Memory B cell (primary cell): ENCODE data around the gene IP6K1.
A peak's percentile ranks its signal among the peaks of the same experiment; 100 is the strongest.

Source experiments
- ATAC-seq: fragments of 150-1000 bp; cut with Tn5 transposase; 2 replicates; pipeline ENCODE4 v1.10.0; 2021; ENCODE audit warnings: low read depth, mild to moderate bottlenecking, moderate library complexity
- DNase-seq, 2 donors: peaks; one replicate each; pipeline ENCODE4 v3.0.0; 2022; ENCODE audit warnings: low spot score in 2 of 2
- H3K27ac Mint-ChIP-seq: one replicate; pipeline ENCODE4 v1.8.0; 2022; ENCODE audit warnings: mild to moderate bottlenecking, moderate library complexity, mixed read lengths
- H3K27me3 Mint-ChIP-seq: one replicate; pipeline ENCODE4 v1.8.0; 2022; ENCODE audit warnings: mixed read lengths
- H3K36me3 Mint-ChIP-seq: one replicate; pipeline ENCODE4 v1.8.0; 2022; ENCODE audit warnings: mild to moderate bottlenecking, mixed read lengths
- H3K4me1 Mint-ChIP-seq: one replicate; pipeline ENCODE4 v1.8.0; 2022; ENCODE audit warnings: mixed read lengths
- H3K4me3 Mint-ChIP-seq: one replicate; pipeline ENCODE4 v1.8.0; 2022; ENCODE audit warnings: mild to moderate bottlenecking, moderate library complexity, mixed read lengths
- H3K9me3 Mint-ChIP-seq: one replicate; pipeline ENCODE4 v1.8.0; 2022; ENCODE audit warnings: mixed read lengths

IP6K1 gene

DNA sequence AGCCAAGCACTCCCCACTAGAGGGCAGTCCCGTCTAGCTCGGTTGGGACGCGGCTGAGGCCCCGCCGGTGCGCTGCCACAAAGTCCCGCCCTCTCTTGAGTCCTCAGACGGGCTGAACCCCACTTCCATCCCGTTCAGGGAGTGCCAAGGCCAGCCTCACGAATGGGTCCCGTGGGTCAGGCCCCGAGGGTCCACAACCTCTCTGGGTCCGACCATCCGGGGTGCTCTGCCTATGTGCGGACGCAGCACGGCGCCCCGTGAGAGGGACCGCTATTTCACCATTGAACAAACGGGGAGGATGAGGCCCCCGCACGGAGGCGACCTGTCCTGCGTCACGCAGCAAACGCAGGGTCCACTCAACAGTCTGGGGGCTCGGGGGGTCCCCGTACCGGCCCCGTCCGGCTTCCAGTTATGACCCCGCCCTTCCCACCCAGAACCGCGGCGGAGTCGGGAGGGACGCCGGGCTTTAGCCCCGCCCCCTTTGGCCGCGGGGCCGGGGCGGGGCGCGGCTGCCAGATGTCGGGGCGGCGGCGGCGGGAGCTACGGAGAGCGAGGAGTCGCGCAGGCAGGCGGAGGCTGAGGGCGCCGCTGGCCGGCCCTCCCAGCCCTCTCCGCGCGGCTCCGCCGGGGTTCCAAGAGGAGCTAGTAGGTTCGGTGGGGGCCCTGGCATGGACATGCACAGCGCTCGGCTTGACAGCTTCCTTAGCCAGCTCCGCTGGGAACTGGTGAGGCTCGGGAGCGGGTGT, 16.6 kb upstream of the IP6K1 start, which contains the start of gene INKA1:
INKA1 (plus strand) TSS at position 543 of the 746 bp plus-strand sequence; CDS start at position 675, 132 bp downstream.
- H3K36me3 Mint-ChIP-seq = no peaks in the 10 kb centered on the region
- peaks cover 38% of the 10 kb centered on the region for H3K4me1 Mint-ChIP-seq
- H3K27me3 Mint-ChIP-seq = peaks cover 2% of the 10 kb centered on the region
- no peaks in the 10 kb centered on the region for H3K9me3 Mint-ChIP-seq
- peak; percentile 72 for ATAC-seq
- peak; percentile 88 to 93 for DNase-seq
- H3K4me3 Mint-ChIP-seq = peak within 1 kb of the TSS; percentile 85
- peak within 1 kb of the TSS; percentile 85 for H3K27ac Mint-ChIP-seq

DNA sequence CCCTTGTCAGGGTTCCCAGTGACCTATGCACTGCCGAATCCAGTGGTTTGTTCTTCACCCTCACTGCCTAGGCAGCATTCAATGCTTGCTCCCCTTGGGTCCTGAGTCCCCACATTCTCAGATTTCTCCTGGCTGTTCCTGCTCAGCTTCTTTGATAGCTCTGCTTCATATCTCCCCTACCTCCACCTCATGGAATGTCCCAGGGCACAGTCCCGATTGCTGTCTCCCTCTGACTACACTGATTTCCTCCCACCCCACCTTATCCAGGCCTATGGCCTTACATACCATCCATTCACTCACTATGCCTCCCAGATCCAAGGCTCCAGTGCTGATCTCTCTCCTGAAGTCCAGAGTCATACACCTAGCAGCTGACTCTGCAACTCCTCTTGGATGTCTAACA, 14.8 kb upstream of the IP6K1 start:
- Mint-ChIP-seq H3K4me1 (peaks cover 27% of the 10 kb centered on the region), H3K4me3 (no peak overlapping the region), H3K9me3 (no peaks in the 10 kb centered on the region), H3K27ac (no peak overlapping the region), H3K27me3 (peaks cover 6% of the 10 kb centered on the region), H3K36me3 (no peaks in the 10 kb centered on the region)
- no peak for ATAC-seq
- no peak for DNase-seq

- Mint-ChIP-seq H3K27ac (no peak within 1 kb of the TSS), H3K4me3 (no peak within 1 kb of the TSS), H3K36me3 (no peaks in the 10 kb centered on the region), H3K9me3 (no peaks in the 10 kb centered on the region), H3K27me3 (peaks cover 6% of the 10 kb centered on the region), H3K4me1 (peaks cover 14% of the 10 kb centered on the region)
- ATAC-seq (no peak), DNase-seq (no peak)
Observed at GRCh38 chr3:49799761-49800160, 13.4 kb upstream of the IP6K1 start, which contains the start of gene CDHR4. CDHR4 (minus strand) TSS chr3:49799873; CDS start chr3:49799812, 61 bp downstream.

- Mint-ChIP-seq H3K9me3 (no peaks in the 10 kb centered on the region), H3K27ac (no peak overlapping the region), H3K36me3 (no peaks in the 10 kb centered on the region), H3K27me3 (peaks cover 6% of the 10 kb centered on the region), H3K4me3 (no peak overlapping the region), H3K4me1 (peaks cover 11% of the 10 kb centered on the region)
- DNase-seq = no peak
- no peak for ATAC-seq
Observed at GRCh38 chr3:49799105-49799504, 12.8 kb upstream of the IP6K1 start.

DNA sequence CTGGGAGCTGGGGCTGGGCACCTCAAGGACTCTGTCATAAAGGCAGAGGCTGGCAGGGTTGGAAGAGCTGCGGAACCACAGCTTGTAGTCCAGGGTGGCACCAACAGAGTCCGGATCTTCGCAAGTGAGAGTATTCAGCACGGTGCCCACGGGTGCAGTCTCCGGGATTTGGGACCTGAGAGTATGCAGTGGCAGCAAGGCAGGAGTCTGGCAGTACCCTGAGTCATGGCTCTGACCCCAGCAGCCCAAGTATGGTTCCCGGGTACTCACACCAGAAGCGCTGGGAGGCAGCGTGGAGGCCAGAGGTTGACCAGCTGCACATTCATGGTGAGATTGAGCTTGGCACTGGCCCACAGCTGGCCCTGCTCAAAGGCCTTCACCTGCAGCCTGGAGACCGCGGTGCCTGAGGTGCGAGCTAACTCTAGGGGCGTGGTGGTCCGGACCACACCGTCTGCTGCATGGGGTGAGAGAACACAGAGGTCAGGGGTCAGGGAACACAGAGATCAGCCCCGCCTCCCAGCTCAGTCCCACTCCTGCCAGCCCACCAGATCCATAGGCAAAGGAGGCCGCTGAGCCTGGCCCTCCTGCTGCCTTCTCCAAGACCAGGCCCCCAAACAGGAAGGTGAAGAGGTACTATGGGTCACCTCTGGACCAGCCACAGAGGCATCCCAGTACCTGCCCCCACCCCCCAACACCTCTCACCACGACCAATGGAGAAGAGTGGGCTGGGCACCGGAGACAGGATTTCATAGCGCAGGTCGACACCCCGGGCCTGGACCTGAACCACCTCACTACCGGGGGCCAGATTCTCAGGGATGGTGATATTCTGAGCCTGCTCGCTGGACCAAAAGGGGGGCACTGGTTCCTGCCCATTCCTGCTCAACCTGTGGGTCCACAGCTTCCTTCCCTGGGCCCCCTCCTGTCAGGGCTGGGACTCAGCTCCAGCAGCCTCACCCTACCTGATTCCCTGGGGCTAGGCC, 8.9 kb upstream of the IP6K1 start:
- no peaks in the 10 kb centered on the region for H3K36me3 Mint-ChIP-seq
- no peak overlapping the region for H3K27ac Mint-ChIP-seq
- peaks cover 5% of the 10 kb centered on the region for H3K27me3 Mint-ChIP-seq
- no peaks in the 10 kb centered on the region for H3K9me3 Mint-ChIP-seq
- no peak overlapping the region for H3K4me3 Mint-ChIP-seq
- peaks cover 4% of the 10 kb centered on the region for H3K4me1 Mint-ChIP-seq
- no peak for DNase-seq
- no peak for ATAC-seq

GRCh38 chr3:49794431-49794830, 8.1 kb upstream of the IP6K1 start:
- Mint-ChIP-seq H3K27ac (no peak overlapping the region), H3K27me3 (peaks cover 5% of the 10 kb centered on the region), H3K4me3 (no peak overlapping the region), H3K36me3 (no peaks in the 10 kb centered on the region), H3K4me1 (peaks cover 8% of the 10 kb centered on the region), H3K9me3 (no peaks in the 10 kb centered on the region)
- DNase-seq (no peak), ATAC-seq (no peak)

- no peak overlapping the region for H3K27ac Mint-ChIP-seq
- DNase-seq (no peak), ATAC-seq (no peak)
- peaks cover 5% of the 10 kb centered on the region for H3K27me3 Mint-ChIP-seq
- no peaks in the 10 kb centered on the region for H3K36me3 Mint-ChIP-seq
- H3K4me1 Mint-ChIP-seq = peaks cover 8% of the 10 kb centered on the region
- H3K4me3 Mint-ChIP-seq = no peak overlapping the region
- H3K9me3 Mint-ChIP-seq = no peaks in the 10 kb centered on the region
Observed at GRCh38 chr3:49793486-49794085, 7.2 kb upstream of the IP6K1 start.

DNA sequence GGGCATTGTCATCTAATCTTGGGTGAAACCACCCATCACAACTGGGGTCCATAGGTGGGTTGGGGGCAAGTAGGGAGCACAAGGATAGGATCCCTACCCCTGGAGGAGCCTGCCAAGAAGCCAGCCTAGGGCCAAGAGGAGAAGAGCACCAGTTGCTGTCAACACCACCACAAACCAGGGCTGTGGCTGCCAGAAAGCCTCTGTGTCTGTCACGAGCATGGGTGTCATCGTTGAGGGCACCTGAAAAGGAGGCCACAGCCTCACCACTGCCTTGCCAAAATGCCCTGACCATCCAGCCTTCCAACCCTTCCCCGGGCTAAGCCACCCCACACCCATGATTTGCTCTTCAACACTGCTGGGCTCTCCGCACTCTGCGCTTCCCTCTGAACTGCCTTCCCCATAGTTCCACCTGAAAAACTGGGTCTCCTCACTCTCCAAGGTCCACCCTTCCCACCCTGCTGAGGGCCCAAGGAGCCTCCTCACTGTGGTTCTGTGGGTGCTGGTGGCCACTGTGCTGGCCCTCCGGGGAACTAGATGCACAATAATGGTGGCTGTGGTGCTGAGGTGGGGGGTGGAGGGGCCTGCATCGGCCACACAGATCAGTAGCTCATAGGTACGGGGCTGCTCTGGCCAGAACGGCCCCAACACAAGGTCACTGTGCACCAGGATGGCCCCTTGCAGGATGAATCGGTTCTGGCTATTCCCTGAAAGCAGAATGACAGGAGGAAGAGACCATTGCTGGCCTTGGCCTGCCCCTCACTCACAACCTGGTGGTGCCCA, 6.2 kb upstream of the IP6K1 start:
- ATAC-seq (no peak), DNase-seq (no peak)
- H3K9me3 Mint-ChIP-seq = no peaks in the 10 kb centered on the region
- peaks cover 5% of the 10 kb centered on the region for H3K27me3 Mint-ChIP-seq
- H3K27ac Mint-ChIP-seq = no peak overlapping the region
- peaks cover 8% of the 10 kb centered on the region for H3K4me1 Mint-ChIP-seq
- no peaks in the 10 kb centered on the region for H3K36me3 Mint-ChIP-seq
- H3K4me3 Mint-ChIP-seq = no peak overlapping the region

- no peak for ATAC-seq
- H3K4me3 Mint-ChIP-seq = no peak overlapping the region
- H3K4me1 Mint-ChIP-seq = peaks cover 10% of the 10 kb centered on the region
- no peaks in the 10 kb centered on the region for H3K9me3 Mint-ChIP-seq
- no peaks in the 10 kb centered on the region for H3K36me3 Mint-ChIP-seq
- no peak overlapping the region for H3K27ac Mint-ChIP-seq
- H3K27me3 Mint-ChIP-seq = peaks cover 1% of the 10 kb centered on the region
- no peak for DNase-seq
Observed at GRCh38 chr3:49791571-49791970, 5.2 kb upstream of the IP6K1 start.

DNA sequence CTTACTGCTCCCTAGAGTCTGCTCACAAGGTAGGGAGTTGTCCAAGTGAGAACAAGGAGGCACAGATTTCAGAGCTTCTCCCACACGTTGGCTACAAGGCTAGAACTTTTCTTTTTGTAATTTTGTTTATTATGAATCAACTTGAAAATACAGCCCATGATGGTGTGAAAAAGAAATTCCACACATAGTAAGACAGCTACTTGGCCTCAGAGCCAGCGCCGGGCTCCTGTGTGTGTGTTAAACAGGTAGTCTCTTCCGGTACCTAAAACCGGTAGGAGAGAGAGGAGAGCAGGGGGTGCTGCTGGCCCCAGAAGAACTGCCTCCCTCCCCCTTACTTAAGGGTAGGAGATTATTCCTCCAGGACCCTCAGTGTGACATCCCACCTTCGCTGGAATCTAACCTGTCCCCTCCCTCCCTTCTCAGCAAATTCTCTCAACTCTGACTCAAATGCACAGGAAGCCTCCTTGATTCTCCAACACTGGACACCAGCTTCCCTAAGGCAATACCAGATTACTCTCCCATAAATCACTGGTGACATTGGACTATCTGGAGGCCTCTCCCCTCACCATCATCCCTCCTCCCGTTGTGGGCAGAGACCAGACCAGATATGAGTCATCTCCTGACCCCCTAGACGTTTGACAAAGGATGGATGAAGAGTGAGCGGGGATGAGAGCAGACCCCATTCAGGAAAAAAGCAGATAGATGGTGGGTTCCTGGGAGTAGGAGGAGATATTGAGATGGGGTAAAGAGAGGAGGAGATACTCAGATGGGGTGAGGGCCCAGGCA, 4.5 kb upstream of the IP6K1 start:
- ATAC-seq = no peak
- peaks cover 1% of the 10 kb centered on the region for H3K27me3 Mint-ChIP-seq

GRCh38 chr3:49788056-49788455, 1.7 kb upstream of the IP6K1 start:
- Mint-ChIP-seq H3K4me3 (no peak overlapping the region), H3K4me1 (peaks cover 16% of the 10 kb centered on the region), H3K27ac (no peak overlapping the region), H3K27me3 (peaks cover 1% of the 10 kb centered on the region), H3K9me3 (no peaks in the 10 kb centered on the region), H3K36me3 (no peaks in the 10 kb centered on the region)
- DNase-seq (no peak), ATAC-seq (no peak)

More for the DNA sequence above, 4.5 kb upstream of the IP6K1 start:
- DNase-seq = no peak
- H3K27ac Mint-ChIP-seq = no peak overlapping the region
- H3K36me3 Mint-ChIP-seq = no peaks in the 10 kb centered on the region
- H3K4me1 Mint-ChIP-seq = peaks cover 10% of the 10 kb centered on the region
- H3K9me3 Mint-ChIP-seq = no peaks in the 10 kb centered on the region
- no peak overlapping the region for H3K4me3 Mint-ChIP-seq

DNA sequence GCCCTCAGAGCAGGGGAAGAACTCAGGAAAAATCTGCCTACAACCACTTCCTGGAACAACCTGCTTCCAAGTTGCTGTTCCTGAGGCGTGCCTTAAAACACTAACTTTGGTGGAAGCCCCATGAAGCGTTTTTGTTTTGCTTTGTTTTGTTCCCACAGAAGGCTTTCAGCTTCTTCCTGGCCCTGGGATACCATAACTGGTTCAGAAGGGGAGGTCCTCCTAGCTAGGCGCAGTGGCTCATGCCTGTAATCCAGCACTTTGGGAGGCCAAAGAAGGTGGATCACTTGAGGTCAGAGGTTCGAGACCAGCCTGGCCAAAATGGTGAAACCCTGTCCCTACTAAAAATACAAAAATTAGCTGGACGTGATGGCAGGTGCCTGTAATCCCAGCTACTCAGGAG, 1.2 kb upstream of the IP6K1 start:
- Mint-ChIP-seq H3K9me3 (no peaks in the 10 kb centered on the region), H3K27ac (peak overlapping the region; percentile 97), H3K27me3 (peaks cover 1% of the 10 kb centered on the region), H3K36me3 (no peaks in the 10 kb centered on the region), H3K4me1 (peaks cover 16% of the 10 kb centered on the region), H3K4me3 (peak overlapping the region; percentile 14)
- no peak for DNase-seq
- ATAC-seq = no peak

DNA sequence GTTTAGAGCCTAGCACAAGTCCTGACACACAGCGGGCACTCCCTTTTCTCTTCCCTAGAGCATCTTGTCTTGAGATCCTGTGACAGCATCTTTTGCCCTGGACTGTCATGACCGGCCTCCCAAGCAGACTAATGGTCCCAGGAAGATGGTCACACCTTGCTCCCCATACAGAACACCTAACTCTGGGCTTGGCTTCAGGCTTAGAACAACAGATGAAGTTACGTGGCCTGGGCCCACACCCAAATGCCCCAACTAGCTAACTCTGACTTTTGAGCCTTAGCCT, 781 bp upstream of the IP6K1 start:
- H3K4me3 Mint-ChIP-seq = peak overlapping the region; percentile 91
- peaks cover 1% of the 10 kb centered on the region for H3K27me3 Mint-ChIP-seq
- no peaks in the 10 kb centered on the region for H3K36me3 Mint-ChIP-seq
- DNase-seq (no peak), ATAC-seq (no peak)
- no peaks in the 10 kb centered on the region for H3K9me3 Mint-ChIP-seq
- peaks cover 16% of the 10 kb centered on the region for H3K4me1 Mint-ChIP-seq
- peak overlapping the region; percentile 97 for H3K27ac Mint-ChIP-seq
